Mammary epithelial cell (primary cell): ENCODE measurements around the gene ATP2C2.

Experiments
- EZH2 ChIP-seq: IDR thresholded peaks from 2 replicates; pipeline ENCODE4 v1.6.1; 2012; ENCODE audit warnings: low read length, inconsistent platforms, borderline replicate concordance
- TF ChIP-seq, protein P1 (sequence below), 2 donors: IDR thresholded peaks in 1 of 2; conservative IDR thresholded peaks in 1 of 2; 2 replicates each; pipeline ENCODE4 v1.5.1; 2011 to 2012; ENCODE audit warnings: inconsistent platforms in 2 of 2, low read length in 2 of 2, mild to moderate bottlenecking in 2 of 2, control low read depth in 1 of 2, low read depth in 1 of 2; ENCODE audit not compliant: insufficient read depth in 1 of 2; ENCODE audit errors: extremely low read depth in 1 of 2

DNA sequence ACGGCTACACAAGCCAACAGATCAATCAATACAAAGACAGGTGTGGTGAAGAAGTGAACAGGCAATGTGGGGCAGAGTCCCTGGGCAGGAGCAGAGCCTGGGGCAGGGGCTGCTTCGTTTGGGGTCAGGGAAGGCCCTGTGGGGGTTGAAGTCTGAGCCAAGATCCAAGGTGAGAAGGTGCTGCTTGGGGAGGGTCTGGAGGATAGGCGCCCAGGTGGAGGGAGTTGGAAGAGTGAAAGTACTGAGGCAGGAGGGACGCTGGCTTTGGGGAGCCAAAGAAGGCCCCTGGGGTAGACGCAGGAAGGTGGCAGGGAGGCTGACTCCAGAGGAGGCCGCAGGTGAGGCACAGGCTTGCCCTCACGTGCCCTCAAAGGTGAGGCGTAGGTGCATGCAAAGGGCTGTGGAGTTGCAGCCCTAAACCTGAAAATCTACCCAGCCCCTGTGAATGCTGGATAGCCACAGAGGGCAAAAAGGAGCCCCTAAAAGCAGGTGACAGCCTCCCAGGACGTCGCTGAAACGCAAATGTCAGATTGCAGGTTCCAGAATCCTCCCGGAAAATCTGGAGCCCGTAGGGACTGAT, 40.3 kb upstream of the ATP2C2 start:
- TF ChIP-seq, protein P1, sequence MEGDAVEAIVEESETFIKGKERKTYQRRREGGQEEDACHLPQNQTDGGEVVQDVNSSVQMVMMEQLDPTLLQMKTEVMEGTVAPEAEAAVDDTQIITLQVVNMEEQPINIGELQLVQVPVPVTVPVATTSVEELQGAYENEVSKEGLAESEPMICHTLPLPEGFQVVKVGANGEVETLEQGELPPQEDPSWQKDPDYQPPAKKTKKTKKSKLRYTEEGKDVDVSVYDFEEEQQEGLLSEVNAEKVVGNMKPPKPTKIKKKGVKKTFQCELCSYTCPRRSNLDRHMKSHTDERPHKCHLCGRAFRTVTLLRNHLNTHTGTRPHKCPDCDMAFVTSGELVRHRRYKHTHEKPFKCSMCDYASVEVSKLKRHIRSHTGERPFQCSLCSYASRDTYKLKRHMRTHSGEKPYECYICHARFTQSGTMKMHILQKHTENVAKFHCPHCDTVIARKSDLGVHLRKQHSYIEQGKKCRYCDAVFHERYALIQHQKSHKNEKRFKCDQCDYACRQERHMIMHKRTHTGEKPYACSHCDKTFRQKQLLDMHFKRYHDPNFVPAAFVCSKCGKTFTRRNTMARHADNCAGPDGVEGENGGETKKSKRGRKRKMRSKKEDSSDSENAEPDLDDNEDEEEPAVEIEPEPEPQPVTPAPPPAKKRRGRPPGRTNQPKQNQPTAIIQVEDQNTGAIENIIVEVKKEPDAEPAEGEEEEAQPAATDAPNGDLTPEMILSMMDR (conservative IDR thresholded peaks at IDR 0.05 in 1 of 2, IDR thresholded peaks at IDR 0.05 in 1 of 2; ENCODE audit: extremely low read depth in 1 of 2, insufficient read depth in 1 of 2, low read depth in 1 of 2, low read length in 2 of 2): no peak
- no peak for TF ChIP-seq EZH2
